HuH-7.5 (cell line): ENCODE results near the gene NUP188.

ENCODE experiments used
- DNase-seq: peaks from one replicate; pipeline ENCODE4 v3.0.0; 2011; ENCODE audit warnings: low spot score

NUP188 gene

DNA sequence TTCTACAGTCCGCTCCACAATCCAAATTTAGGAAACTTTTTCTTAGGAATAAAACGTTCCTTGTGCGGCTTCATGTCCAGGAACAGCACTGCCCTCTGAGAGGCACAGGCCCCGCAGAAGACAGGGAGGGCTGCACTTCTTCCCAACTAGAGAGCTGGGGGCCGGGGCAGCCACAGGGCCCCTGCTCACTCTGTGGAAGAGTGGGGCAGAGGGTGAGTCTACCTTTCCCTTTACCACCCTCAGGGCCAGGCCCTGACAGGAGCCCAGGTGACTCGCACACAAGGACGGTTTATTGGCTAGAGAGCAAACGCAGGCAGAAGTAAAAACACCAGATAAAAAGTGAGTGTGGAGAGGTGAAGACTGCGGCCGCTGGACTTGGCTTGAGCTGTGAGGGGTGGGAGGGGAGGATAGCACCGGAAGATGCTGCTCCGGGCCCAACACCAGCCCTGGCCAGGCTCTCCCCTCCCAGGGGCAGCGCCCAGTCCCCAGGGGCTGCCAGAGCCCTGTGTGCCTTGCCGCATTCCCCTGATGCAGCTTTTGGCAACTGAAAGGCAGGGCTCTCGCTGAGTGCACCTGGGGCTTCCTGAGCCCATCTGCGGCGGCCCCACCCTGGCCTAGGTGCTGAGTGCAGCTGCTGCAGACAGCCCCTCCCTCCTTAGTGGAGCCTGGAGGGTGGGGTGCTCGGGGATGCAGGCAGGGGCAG, 60.4 kb downstream of the NUP188 start:
- no peak for DNase-seq

DNA sequence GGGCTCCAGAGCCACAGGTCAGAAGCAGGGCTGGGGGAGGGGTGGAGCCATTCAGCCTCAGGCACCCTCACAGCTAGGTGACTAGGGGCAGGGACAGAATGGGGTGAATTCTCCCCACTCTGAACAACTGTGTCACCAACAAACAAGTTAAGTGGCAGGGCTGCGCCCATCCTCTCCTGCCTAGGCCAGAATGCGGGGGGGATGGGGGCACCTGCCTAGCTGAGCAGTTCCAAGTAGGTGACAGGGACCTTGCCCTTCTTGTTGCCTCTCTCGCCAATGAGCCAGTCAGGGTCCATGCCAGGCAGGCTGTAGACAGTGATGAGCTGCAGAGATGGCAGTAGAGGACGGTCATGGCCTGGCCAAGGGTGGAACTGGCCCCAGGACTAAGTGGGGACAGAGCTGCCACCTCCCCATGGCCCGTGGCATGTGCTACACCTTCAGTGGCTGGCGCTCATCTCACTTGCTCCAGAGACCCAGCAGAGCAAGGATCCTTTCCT, 61.0 kb downstream of the NUP188 start:
- no peak for DNase-seq

DNA sequence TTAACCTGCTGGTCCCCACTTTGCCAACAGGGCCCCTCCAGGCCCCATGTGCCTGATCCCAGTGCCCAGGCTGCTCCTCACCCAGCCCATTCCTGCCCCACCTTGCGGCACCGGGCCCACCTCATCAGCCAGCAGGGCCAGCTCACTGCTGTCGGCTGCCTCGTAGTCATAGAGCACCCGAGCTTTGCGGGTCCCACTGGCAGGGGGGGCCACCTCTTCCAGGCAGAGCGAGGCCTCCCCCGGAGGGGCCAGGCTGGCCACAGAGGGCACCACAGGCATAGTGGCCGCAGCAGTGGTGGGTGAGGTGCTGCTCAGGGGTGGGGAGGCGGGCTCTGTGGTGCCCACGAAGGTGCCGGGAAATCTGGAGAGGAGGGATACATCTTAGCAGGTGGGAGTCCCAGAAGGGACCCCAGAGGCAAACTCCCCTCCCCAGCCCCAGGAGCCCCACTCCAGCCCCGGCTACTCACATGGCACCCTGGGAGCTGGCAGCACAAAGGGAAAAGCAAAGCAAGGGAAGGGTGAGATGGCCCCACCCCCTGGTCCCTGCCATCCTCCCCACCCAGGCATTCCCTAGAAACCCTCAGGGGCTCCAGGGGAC, 61.6 kb downstream of the NUP188 start:
- no peak for DNase-seq

DNA sequence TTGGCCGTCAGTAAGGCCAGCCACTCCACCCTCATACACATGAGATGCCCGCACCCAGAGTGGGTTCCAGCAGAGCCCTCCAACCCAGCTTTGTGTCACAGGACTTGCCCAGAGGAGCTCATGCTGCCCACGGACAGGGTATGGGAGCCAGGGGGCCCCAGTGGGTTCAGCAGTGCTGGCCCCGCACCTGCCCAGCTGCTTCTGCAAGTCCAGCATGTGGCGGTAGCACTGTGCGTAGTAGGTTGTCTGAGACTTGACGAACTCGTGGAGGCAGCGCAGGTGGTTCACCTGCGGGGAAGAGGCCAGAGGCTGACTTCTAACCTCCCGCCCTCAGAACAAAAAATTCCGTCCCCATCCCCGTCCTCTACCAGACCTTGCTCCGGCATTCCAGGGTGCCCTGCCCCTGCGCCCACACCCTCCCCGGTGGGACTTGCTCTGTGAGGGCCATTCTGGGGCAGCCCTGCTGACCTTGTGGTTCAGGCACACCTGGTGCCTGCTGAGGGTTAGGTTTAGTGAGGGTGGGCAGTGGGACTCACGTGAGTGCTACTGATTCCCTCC, 62.2 kb downstream of the NUP188 start:
- DNase-seq = no peak

DNA sequence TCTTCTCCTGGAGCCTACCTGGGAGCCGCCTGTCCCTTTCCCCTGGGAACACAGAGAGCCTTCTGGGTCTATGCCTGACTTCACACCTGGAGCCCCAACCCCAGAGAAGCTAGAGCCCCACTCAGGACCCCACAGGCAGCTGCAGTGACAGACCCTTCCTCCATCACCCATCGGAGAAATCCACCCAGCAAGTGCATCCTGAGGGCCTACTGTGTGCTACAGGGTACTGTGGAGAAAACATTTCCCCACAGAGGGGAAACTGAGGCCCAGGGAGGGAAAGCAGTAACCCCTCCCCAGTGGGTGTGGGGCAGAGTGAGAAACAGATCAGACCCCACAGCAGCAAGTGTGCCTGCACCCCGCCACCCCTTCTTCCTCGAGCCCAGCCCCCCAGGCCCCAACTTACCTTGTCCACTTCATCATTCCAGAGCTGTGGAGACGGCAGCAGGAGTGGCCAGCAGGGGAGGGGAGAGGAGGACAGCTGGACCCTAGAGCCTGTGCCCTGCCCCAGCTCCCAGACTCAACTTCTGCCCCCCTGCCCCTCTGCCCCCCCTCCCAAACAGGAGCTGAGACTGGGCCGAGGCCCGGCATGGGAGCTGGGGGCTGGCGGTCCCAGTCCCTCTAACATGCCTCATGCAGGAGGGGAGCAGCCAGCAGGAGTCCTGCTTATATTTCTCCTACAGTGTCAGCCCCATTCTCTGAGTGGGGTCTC, 62.9 kb downstream of the NUP188 start:
- DNase-seq = no peak

DNA sequence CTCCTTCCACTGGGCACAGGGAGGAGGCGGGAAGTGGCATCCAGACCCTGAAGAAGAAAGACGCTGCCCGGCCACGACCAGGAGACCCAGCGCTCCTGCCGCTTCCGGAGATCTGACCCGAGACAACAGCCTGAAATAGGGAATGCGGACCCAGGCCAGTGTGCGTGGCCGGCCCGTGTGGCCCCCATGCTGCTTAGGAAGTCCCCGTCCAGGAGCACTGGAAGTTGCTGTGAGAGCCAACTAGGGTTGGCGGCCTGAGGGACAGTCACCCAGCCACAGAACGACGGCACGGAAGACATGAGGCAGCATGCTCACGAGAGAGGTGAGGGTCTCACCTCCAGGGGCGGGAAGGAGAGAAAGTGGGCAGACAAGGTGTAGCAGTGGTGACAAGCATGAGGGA, 63.7 kb downstream of the NUP188 start:
- DNase-seq = no peak

DNA sequence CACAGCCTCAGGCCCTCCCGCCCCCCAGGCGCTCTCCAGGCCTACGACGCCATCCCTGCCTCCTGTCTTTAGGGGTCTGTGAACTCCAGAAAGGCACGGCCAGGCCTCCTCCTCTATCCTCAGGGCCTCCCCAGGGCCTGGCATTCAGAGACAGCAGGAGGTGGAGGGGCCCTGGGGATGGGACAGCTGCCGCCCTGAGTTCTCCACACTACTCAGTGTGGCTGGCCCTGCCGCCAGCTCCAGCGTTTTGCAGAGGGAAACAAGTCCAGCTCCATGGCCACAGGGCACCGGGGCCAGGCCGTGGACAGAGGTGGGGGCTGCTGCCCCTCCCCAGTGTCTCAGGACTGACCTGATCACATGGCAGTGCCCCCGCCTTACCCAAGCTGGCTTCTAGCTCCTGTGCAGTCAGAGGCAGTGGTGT, 64.3 kb downstream of the NUP188 start:
- DNase-seq = no peak

DNA sequence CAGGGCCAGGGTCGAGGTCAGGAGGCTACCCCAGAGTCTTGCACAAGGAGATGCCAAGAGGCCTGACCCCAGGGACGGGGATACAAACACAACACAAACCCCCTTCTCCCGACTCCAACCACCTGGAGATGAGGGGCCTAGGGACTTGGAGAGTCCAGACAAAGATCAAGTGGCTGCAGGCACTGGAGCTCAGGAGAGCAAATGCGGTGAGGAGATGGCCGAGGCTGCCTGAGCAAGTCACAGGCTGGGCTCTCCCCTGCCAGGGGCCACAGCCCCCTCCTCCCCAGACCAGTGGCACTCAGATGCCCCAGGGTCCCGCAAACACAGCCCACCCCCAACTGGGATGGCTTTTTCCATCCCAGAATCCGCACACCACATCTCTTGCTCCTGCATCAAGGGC, 64.8 kb downstream of the NUP188 start:
- DNase-seq = no peak

DNA sequence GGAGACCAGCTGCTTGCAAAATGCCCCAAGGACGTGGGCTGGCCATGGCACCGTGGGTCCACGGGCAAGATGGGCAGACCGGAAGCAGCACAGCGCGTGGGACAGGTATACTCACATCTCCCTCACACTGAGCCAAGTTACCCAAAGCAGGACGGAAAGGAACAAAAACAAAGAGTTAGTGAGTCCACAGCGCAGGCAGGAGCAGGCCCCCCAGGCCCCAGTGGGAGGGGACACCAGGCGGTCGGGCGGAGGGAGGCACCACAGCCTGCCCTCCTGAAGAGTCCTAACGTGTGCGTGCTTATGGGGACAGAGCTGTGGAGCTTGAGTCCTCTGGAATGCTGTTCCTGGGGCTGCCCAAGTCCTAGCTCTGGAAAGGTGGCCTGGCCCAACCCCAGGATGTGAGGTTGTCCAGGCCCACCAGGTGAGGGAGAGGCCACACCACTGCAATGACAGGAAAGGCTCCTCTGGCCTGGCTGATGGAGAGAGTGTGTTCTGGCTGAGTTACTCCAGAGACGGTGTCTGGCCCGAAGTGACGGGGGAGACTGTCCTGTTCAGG, 65.5 kb downstream of the NUP188 start:
- no peak for DNase-seq

DNA sequence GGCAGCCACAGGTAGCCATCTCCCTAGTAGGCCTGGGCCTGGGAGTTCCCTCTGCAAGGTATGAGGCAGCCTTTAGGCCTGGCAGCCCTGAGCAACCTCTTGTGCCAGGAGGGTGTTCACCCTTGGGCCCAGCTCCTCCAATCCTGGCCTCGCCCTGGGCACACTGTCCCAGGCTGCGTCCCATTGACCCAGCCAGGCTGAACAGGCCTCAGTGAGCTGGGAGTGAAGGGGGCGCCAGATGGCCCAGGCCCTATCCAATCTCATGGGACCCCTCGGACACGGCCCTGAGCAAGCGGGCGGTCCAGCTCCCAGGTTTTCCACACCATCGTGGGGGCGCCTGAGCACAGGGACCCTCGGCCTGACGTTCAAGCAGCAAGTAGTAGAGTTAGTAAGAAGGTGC, 66.2 kb downstream of the NUP188 start:
- no peak for DNase-seq

DNA sequence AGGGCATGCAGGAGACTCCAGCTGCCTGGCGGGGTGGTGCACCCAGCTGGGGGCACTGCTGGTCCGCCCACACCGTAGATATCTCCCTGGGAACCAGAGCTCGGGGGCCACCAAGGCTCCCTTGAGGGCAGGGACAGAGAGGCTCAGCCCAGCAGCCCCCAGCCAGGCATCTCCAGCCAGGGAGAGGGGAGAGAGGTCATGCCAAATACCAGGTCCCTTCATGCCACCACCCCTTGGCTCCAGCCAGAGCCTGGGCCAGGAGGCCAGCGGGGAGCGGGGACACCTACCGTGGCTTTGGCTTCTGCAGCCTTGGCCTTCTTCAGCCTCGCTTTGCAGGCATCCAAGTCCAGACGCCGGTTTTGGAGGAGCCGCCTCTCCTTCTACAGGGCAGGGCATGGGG, 66.6 kb downstream of the NUP188 start:
- no peak for DNase-seq

DNA sequence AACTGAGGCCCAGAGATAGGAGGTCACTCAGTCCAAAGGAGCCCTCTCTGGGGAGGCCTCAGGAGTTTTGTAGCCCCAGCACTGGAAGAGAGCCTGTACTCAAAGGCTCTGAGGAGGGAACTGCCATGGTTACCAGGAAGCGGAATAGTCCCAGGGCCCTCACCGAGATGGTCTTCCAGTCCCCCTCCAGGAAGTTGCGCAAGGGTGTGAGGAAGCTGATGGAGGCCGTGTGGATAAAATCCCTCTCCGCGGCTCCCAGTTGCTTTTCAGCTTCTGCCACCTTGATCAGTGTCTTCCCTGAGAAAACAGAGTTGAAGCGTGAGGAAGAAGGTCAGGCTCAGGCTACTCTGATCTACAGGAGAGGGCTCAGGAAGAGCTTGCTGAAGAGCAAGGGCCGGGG, 67.1 kb downstream of the NUP188 start:
- no peak for DNase-seq

DNA sequence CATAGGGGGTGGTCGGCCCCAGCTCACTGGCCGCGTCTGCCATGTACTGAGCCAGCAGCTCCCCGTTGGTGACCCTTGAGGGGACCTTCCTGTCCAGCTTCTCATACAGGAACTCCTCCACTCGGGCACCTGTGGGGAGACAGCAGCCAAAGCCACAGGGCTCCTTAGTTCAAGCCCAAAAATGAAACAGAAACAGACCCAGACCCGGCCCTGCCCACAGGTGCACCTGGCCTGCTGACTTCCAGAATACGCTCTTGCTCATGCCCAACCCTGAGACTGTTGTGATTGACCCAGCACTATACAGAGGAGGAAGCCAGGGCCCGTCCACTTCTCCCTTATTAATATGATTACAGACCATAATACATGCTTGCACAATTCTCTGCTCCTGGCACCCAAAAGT, 73.6 kb downstream of the NUP188 start:
- no peak for DNase-seq

DNA sequence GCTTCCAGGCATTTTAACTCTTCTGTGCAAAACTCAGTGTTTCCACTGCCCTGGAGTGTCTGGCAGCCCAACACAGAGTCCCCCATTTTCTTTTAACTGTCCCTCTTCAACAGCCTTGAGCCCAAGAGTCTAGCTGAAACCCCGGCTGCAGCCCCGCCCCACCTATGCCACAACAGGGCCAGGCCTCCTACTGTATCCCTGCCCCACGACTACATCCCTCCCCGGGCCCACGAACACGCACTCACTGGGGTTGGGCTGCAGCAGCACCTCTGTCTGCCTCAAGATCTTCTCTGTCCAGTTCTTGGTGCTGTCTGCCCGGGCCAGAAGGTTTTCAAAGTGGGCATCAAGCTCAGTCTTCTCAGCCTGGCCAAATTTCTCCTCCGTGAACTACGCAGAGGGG, 74.5 kb downstream of the NUP188 start:
- no peak for DNase-seq

DNA sequence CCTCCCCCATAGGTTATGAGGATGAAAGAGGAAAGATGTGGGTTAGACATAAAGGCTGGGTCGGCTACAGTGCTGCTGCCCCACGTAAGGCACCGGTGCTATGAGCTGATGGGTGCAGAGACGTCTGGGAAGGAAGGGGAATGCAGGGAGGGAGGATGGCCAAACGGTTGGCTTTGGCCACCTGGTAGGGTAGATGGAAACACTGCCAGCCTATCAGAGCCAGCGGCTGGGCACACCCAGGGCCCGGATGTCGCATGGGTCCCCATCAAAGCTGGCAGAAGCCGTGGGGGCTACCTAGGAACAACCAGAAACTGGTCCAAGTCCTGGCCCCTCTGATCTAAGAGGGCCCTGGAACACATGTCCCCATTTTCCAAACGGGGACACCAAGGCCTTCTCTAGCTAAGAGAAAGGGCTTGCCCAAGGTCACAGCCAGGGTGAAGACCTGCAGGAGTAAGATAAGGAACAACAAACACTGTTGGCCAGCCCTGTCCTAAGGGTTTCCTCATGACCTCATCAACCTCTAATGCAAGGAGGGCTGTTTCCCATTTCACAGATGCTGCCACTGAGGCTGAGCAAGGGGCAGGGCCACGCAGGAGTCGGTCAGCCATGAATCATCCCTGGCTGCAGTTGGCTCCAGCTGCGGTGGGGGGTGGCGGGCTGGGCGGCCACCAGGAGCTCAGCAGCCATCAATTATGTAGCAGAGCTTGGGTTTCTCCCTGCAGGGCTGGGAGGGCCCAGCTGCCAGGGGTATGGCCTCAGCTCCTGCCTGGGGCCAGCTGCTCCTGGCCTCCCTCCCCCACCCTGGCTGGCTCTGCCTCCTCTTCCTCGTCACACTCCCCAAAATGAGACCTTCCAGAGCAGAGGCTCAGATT, 75.8 kb downstream of the NUP188 start:
- no peak for DNase-seq

DNA sequence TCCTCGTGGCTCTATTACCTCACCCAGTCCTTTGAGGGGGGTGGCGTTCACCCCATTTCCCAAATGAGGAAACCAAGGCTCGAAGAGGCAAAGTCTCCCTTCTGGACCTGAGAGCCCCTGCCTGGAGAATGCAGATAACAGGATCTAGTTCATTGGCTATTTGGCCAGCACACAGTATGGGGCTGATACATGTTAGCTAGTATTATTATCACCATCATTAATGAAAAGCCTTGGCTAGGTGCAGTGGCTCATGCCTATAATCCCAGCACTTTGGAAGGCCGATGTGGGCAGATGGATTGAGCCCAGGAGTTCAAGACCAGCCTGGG, 76.4 kb downstream of the NUP188 start:
- no peak for DNase-seq

DNA sequence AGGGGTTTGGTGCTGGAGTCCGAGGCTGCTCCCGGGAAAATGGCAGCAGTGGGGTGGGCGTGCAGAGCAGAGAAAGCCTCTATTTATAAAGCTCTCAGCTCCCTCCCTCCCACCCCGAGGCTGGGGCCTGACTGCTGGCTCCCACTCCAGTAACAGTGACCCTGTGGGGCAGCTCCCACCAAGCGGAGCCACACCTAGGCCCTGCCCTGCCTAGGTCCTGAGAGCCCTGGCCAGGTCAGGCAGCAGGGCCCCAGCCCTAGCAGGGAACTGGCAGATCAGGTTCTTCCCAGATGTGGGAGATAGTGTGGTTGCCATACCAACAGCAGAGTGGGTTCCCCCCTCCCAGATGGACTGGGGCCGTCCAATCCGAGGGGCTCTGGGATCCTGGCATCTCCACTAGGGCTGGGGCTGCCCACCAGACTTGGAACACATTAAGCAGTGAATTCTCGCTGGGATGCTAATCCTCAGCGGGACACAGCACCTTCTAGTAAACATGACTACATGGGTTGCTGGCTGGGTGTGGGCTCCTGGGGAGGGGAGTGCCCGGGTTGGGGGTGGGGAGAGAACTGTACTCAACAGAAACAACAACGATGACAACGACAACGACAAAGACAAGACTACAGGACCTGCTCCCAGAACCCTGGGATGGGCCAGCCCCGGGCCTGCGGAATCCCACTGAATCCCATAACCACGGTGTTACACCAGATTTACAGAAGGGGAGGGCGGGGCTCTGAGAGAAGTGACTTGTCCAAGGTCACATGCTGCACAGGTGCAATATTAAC, 79.1 kb downstream of the NUP188 start:
- DNase-seq = no peak

DNA sequence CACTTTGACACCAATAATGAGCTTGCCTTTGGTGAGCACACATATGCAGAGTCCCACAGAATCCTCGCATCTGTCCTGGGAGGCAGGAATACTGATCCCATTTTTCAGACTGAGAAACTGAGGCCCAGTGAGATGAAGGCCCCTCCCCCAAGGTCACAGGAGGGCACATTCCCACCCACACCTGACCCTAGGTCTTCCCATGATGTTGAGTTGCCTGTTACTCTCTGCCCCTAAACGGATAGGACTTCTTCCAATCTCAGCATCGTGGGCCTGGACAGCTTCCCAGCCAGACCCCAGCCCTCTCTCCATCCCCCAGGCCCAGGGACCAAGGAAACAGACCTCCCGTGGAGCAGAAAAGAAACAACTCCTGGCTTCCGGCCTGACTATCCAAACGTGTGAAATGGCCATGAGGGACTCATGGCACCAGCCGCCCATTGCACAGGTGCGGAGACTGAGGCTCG, 79.8 kb downstream of the NUP188 start:
- DNase-seq = no peak

DNA sequence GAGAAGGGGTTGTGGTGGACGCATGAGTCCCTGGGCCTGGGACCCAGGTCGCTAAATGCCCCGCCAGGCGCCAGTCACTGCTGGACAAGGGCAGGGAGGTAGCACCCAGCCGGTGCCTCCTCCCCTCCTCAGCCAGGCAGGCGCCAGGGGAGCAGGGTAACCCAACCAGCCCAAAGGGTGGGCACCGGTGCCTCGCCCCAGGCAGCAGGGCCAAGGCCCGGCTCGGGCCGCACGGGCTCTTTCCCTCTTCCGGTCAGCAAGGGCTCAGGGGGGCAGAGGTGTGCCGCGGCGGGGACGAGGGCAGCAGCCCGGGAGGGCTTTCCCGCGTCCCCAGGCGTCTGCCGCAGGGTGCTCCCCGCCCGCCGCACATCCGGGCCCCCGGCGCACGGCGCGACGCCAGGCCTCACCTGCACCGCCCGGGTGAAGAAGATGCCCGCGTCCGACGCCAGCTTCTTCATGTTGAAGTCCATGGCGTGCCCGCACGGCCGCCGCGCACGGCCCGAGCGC, 80.2 kb downstream of the NUP188 start:
- DNase-seq = peak; percentile 62

DNA sequence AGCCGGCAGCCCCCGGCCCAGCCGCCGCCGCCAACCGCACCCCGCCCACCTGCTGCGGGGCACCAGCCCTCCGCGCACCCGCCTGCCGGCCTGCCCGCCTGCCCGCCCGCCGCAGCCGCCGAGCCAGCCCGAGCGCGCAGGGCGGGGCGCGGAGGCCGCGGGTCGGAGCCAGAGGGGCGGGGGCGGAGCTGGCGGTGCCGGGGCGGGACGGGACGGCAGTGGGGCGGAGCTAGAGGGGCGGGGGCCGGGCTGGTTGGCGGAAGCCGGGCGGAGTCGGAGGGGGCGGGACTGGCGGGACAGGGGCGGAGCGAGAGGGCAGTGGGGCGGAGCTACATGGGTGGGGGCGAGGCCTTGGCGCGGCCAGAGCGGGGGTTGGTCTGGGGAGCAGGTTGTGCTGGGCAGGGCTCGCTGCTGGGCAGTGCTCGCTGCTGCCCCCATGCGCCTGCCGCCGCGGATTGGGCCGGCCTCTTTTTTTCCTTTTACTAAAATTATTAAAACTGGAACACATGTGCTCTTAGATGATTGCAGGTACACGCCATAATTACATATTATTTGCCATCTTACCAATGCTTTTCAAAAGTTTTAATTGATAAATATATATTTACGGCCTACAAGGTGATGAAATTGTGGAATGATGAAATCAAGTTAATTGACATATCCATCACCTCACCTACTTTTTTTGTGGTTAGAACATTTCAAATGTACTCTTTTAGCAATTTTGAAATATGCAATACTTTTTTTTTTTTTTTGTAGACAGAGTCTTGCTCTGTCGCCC, 80.9 kb downstream of the NUP188 start, which contains the start of gene SH3GLB2:
SH3GLB2 (minus strand) TSS at position 140 of the 775 bp plus-strand sequence. CDS start 177 bp downstream, outside the sequence.
- peak; percentile 97 for DNase-seq
